SJCRH30 (cell line): Measurements from ENCODE around the gene NYNRIN. TPM values are rescaled to one million over a fixed set of nuclear protein-coding genes. Genes with fewer than 3 reads are reported as not detected.
"Not testable (repeated sequence)": the region's sequence is repeated elsewhere in the genome, so short reads cannot be mapped to it uniquely, and the experiment has no call there.

Experiments
- DNase-seq, 2 experiments: peaks; one replicate each; pipeline ENCODE4 v3.0.0-alpha.2; 2015 to 2020
- H3K27ac ChIP-seq: fragments of 250-450 bp; sonication (Bioruptor Pico); 2 replicates; pipeline ENCODE4 v1.5.1; 2020; ENCODE audit warnings: mild to moderate bottlenecking, moderate library complexity
- H3K27me3 ChIP-seq: fragments of 250-450 bp; sonication (Bioruptor Pico); 2 replicates; pipeline ENCODE4 v1.5.1; 2020; ENCODE audit warnings: mild to moderate bottlenecking, moderate library complexity
- H3K36me3 ChIP-seq: fragments of 250-450 bp; sonication (Bioruptor Pico); 2 replicates; pipeline ENCODE4 v1.5.1; 2020; ENCODE audit warnings: mild to moderate bottlenecking, moderate library complexity
- H3K4me1 ChIP-seq: fragments of 250-450 bp; sonication (Bioruptor Pico); 2 replicates; pipeline ENCODE4 v1.5.1; 2020; ENCODE audit warnings: mild to moderate bottlenecking, moderate library complexity
- H3K4me3 ChIP-seq: fragments of 250-450 bp; sonication (Bioruptor Pico); 2 replicates; pipeline ENCODE4 v1.5.1; 2020; ENCODE audit warnings: mild to moderate bottlenecking, moderate library complexity
- H3K9me3 ChIP-seq: fragments of 250-450 bp; sonication (Bioruptor Pico); replicated peaks from 2 replicates; pipeline ENCODE4 v1.5.1; 2020; ENCODE audit warnings: mild to moderate bottlenecking, moderate library complexity
- total RNA-seq: library from RNA; depleted of rRNA; stranded (reverse); fragments of >200 nt; shearing (Covaris generic); gene quantifications from 2 replicates; pipeline ENCODE4 v1.2.3, GENCODE V29; 2014

NYNRIN gene
- total RNA-seq, 1 experiment from 2014 or later: 12.1 TPM

GRCh38 chr14:24378981-24379906 is 19.6 kb upstream of the NYNRIN start:
- no peak overlapping the region for H3K4me3 ChIP-seq
- no peaks in the 10 kb centered on the region for H3K27me3 ChIP-seq
- no peaks in the 10 kb centered on the region for H3K4me1 ChIP-seq
- H3K9me3 ChIP-seq: no peaks in the 10 kb centered on the region
- no peak for DNase-seq
- peaks cover 5% of the 10 kb centered on the region for H3K36me3 ChIP-seq
- H3K27ac ChIP-seq: no peak overlapping the region

GRCh38 chr14:24379907-24380730 is 18.7 kb upstream of the NYNRIN start:
- no peak for DNase-seq
- Histone ChIP-seq H3K4me1 (no peaks in the 10 kb centered on the region), H3K9me3 (no peaks in the 10 kb centered on the region), H3K36me3 (peaks cover 5% of the 10 kb centered on the region), H3K27ac (no peak overlapping the region), H3K4me3 (no peak overlapping the region), H3K27me3 (no peaks in the 10 kb centered on the region)

- no peak overlapping the region for H3K4me3 ChIP-seq
- no peaks in the 10 kb centered on the region for H3K27me3 ChIP-seq
- no peaks in the 10 kb centered on the region for H3K4me1 ChIP-seq
- H3K36me3 ChIP-seq: peaks cover 5% of the 10 kb centered on the region
- no peak overlapping the region for H3K27ac ChIP-seq
- no peak for DNase-seq
- no peaks in the 10 kb centered on the region for H3K9me3 ChIP-seq
Observed at GRCh38 chr14:24381363-24382063, 17.3 kb upstream of the NYNRIN start.

- Histone ChIP-seq H3K27me3 (no peaks in the 10 kb centered on the region), H3K4me1 (no peaks in the 10 kb centered on the region), H3K4me3 (no peak overlapping the region), H3K36me3 (peaks cover under 1% of the 10 kb centered on the region), H3K27ac (no peak overlapping the region), H3K9me3 (no peaks in the 10 kb centered on the region)
- DNase-seq: no peak
Observed at GRCh38 chr14:24382064-24382371, 16.8 kb upstream of the NYNRIN start.

GRCh38 chr14:24384169-24384568 is 14.6 kb upstream of the NYNRIN start:
- DNase-seq: no peak
- no peaks in the 10 kb centered on the region for H3K27me3 ChIP-seq
- no peak overlapping the region for H3K27ac ChIP-seq
- peaks cover 14% of the 10 kb centered on the region for H3K4me1 ChIP-seq
- no peaks in the 10 kb centered on the region for H3K9me3 ChIP-seq
- H3K4me3 ChIP-seq: no peak overlapping the region
- no peaks in the 10 kb centered on the region for H3K36me3 ChIP-seq

- H3K9me3 ChIP-seq: no peaks in the 10 kb centered on the region
- H3K27ac ChIP-seq: no peak overlapping the region
- peaks cover 16% of the 10 kb centered on the region for H3K4me1 ChIP-seq
- no peak overlapping the region for H3K4me3 ChIP-seq
- H3K27me3 ChIP-seq: no peaks in the 10 kb centered on the region
- H3K36me3 ChIP-seq: no peaks in the 10 kb centered on the region
- DNase-seq: no peak
Observed at GRCh38 chr14:24385524-24385923, 13.3 kb upstream of the NYNRIN start.

- Histone ChIP-seq H3K27me3 (no peaks in the 10 kb centered on the region), H3K36me3 (no peaks in the 10 kb centered on the region), H3K4me3 (no peak overlapping the region), H3K27ac (no peak overlapping the region), H3K4me1 (peaks cover 16% of the 10 kb centered on the region), H3K9me3 (no peaks in the 10 kb centered on the region)
- DNase-seq: no peak
Observed at GRCh38 chr14:24387009-24387345, 11.8 kb upstream of the NYNRIN start.

- not testable (repeated sequence) for H3K9me3 ChIP-seq, H3K27me3 ChIP-seq, H3K36me3 ChIP-seq, H3K4me3 ChIP-seq, DNase-seq
- Histone ChIP-seq H3K27ac (peak overlapping the region; percentile 85), H3K4me1 (peaks cover 21% of the 10 kb centered on the region)
Observed at GRCh38 chr14:24387579-24387978, 11.2 kb upstream of the NYNRIN start.

- H3K36me3 ChIP-seq: no peaks in the 10 kb centered on the region
- H3K27ac ChIP-seq: peak overlapping the region; percentile 85
- no peaks in the 10 kb centered on the region for H3K27me3 ChIP-seq
- peaks cover 23% of the 10 kb centered on the region for H3K4me1 ChIP-seq
- peak; percentile 44 to 81 for DNase-seq
- no peaks in the 10 kb centered on the region for H3K9me3 ChIP-seq
- peak overlapping the region; percentile 42 for H3K4me3 ChIP-seq
Observed at GRCh38 chr14:24388474-24389179, 10.2 kb upstream of the NYNRIN start.

GRCh38 chr14:24389226-24389848 is 9.5 kb upstream of the NYNRIN start:
- Histone ChIP-seq H3K9me3 (no peaks in the 10 kb centered on the region), H3K36me3 (no peaks in the 10 kb centered on the region), H3K4me3 (peak overlapping the region; percentile 42), H3K27ac (peak overlapping the region; percentile 85), H3K4me1 (peaks cover 23% of the 10 kb centered on the region), H3K27me3 (no peaks in the 10 kb centered on the region)
- DNase-seq: peak; percentile 62 to 83

- no peaks in the 10 kb centered on the region for H3K36me3 ChIP-seq
- no peak overlapping the region for H3K4me3 ChIP-seq
- peaks cover 23% of the 10 kb centered on the region for H3K4me1 ChIP-seq
- no peaks in the 10 kb centered on the region for H3K27me3 ChIP-seq
- H3K9me3 ChIP-seq: no peaks in the 10 kb centered on the region
- no peak overlapping the region for H3K27ac ChIP-seq
- no peak for DNase-seq
Observed at GRCh38 chr14:24390701-24391468, 7.9 kb upstream of the NYNRIN start.

- no peaks in the 10 kb centered on the region for H3K36me3 ChIP-seq
- H3K9me3 ChIP-seq: no peaks in the 10 kb centered on the region
- H3K27me3 ChIP-seq: no peaks in the 10 kb centered on the region
- peaks cover 23% of the 10 kb centered on the region for H3K4me1 ChIP-seq
- H3K4me3 ChIP-seq: peak overlapping the region; percentile 47
- DNase-seq: peak in 1 of 2 experiments; percentile 57
- H3K27ac ChIP-seq: peak overlapping the region; percentile 18; the same call in 1 of the 2 replicates
Observed at GRCh38 chr14:24392325-24393091, 6.3 kb upstream of the NYNRIN start.

GRCh38 chr14:24394275-24394674 is 4.5 kb upstream of the NYNRIN start:
- Histone ChIP-seq H3K36me3 (no peaks in the 10 kb centered on the region), H3K9me3 (no peaks in the 10 kb centered on the region), H3K27me3 (no peaks in the 10 kb centered on the region), H3K4me1 (peaks cover 14% of the 10 kb centered on the region), H3K27ac (no peak overlapping the region), H3K4me3 (no peak overlapping the region)
- DNase-seq: no peak
